ENCODE data around the gene NOL4L. TPM values are rescaled to one million over a fixed set of nuclear protein-coding genes. Genes with fewer than 3 reads are reported as not detected.

The NOL4L gene
- total and polyA plus RNA-seq, 2 donors (not counting 3 experiments of a cell fraction or from before 2014, with no cell fraction given), result 55.2 to 79.6 TPM

DNA sequence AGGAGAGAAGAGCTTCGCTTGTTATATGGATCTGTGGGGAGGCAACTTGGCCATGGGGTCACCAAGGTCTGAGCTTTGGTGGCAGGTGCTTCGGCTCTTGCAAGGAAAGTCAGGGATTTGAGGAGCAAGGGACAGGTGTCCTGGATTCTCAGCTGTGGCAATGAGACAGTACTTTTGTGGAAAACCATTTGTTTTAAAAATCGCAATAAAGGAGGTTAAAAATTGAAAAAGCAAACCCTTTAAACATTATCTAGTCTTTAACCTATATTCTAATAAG lies 64.3 kb downstream of the NOL4L start:
- intact Hi-C loops (cut with micrococcal nuclease), result loop anchor here (1.0 to 5.0 kb wide), 4 partner anchors 36 to 256 kb away; no protein-coding TSS in a partner anchor
- DNase-seq (ENCODE audit: low read depth, low spot score) (no peak), FAIRE-seq (no peak)
- CTCF ChIA-PET, result interaction anchor here (3.0 to 8.5 kb wide), 4 partner anchors 49 to 257 kb away, joined by 11 to 246 read pairs (median 34); no protein-coding TSS in a partner anchor
- TF ChIP-seq FOS (IDR thresholded peaks at IDR 0.05; ENCODE audit: borderline replicate concordance, insufficient read depth, low read length) (no peak), GATA2 (IDR thresholded peaks at IDR 0.05; ENCODE audit: insufficient read depth, insufficient read length, low read depth, low read length) (no peak), POLR2A (IDR thresholded peaks at IDR 0.05; ENCODE audit: low read depth, low read length) (no peak), EZH2 (IDR thresholded peaks at IDR 0.05; ENCODE audit: borderline replicate concordance, low read depth, low read length, severe bottlenecking) (no peak), MYC (IDR thresholded peaks at IDR 0.05; ENCODE audit: low read depth, low read length) (no peak), POLR2AphosphoS5 (IDR thresholded peaks at IDR 0.05; ENCODE audit: insufficient read depth, low read depth, low read length) (no peak), JUN (IDR thresholded peaks at IDR 0.05; ENCODE audit: borderline replicate concordance, insufficient read depth, insufficient read length, low read depth) (no peak)
- TF ChIP-seq, protein P1, sequence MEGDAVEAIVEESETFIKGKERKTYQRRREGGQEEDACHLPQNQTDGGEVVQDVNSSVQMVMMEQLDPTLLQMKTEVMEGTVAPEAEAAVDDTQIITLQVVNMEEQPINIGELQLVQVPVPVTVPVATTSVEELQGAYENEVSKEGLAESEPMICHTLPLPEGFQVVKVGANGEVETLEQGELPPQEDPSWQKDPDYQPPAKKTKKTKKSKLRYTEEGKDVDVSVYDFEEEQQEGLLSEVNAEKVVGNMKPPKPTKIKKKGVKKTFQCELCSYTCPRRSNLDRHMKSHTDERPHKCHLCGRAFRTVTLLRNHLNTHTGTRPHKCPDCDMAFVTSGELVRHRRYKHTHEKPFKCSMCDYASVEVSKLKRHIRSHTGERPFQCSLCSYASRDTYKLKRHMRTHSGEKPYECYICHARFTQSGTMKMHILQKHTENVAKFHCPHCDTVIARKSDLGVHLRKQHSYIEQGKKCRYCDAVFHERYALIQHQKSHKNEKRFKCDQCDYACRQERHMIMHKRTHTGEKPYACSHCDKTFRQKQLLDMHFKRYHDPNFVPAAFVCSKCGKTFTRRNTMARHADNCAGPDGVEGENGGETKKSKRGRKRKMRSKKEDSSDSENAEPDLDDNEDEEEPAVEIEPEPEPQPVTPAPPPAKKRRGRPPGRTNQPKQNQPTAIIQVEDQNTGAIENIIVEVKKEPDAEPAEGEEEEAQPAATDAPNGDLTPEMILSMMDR (IDR thresholded peaks at IDR 0.05; ENCODE audit: extremely low read depth in 1 of 2, insufficient read depth in 1 of 2, low read depth in 1 of 2, low read length in 2 of 2), result no peak
- TF ChIP-seq, protein P2, sequence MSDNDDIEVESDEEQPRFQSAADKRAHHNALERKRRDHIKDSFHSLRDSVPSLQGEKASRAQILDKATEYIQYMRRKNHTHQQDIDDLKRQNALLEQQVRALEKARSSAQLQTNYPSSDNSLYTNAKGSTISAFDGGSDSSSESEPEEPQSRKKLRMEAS (IDR thresholded peaks at IDR 0.05; ENCODE audit: insufficient read depth, insufficient read length), result no peak
- BruUV-seq (replicated peaks), result no TSS peak
- no peaks in the 10 kb centered on the region for H3K9me1 ChIP-seq (replicated peaks; ENCODE audit: control insufficient read depth, extremely low read depth, insufficient read depth, low read length)
- dilution Hi-C loops (cut with MboI; ENCODE audit: extremely low pct_ligation_motif_present, low sequenced_read_pairs), result no loop called here
- POLR2A ChIA-PET, result no interaction called here
- no peak overlapping the region for H3K4me3 ChIP-seq (replicated peaks in 1 of 3; ENCODE audit: insufficient read depth in 1 of 3, low read depth in 1 of 3, low read length in 3 of 3)
- H2AFZ ChIP-seq (ENCODE audit: low read depth, low read length), result no peak overlapping the region
- no peaks in the 10 kb centered on the region for H3K36me3 ChIP-seq (ENCODE audit: control insufficient read depth in 2 of 2, extremely low read depth in 1 of 2, insufficient read depth in 2 of 2, low read length in 2 of 2)
- peaks cover 24% of the 10 kb centered on the region for H3K4me1 ChIP-seq (ENCODE audit: control insufficient read depth, extremely low read depth, insufficient read depth, low read length)
- H3K9ac ChIP-seq (replicated peaks; ENCODE audit: extremely low read depth, insufficient read depth, low read length), result no peak overlapping the region
- H3K79me2 ChIP-seq (ENCODE audit: control insufficient read depth, insufficient read depth, low read length), result no peaks in the 10 kb centered on the region
- H3K4me2 ChIP-seq (ENCODE audit: insufficient read depth, low read length), result no peak overlapping the region
- H3K27me3 ChIP-seq (ENCODE audit: control insufficient read depth in 2 of 2, insufficient read depth in 2 of 2, low read length in 2 of 2), result no peaks in the 10 kb centered on the region
- no peaks in the 10 kb centered on the region for H3K9me3 ChIP-seq (replicated peaks; ENCODE audit: control insufficient read depth, insufficient read depth, low read length)
- no peaks in the 10 kb centered on the region for H4K20me1 ChIP-seq (replicated peaks; ENCODE audit: control insufficient read depth, extremely low read depth, insufficient read depth, low read length)
- H3K27ac ChIP-seq (ENCODE audit: insufficient read depth, low read depth, low read length), result no peak overlapping the region

Data from endothelial cell of umbilical vein (primary cell).